HepG2 (cell line): ENCODE data around the gene SEC24B. TPM values are rescaled to one million over a fixed set of nuclear protein-coding genes. Genes with fewer than 3 reads are reported as not detected.

Experiments used
- ATAC-seq: fragments of 200-7000 bp; cut with Tn5 transposase; 3 replicates; pipeline ENCODE4 v1.9.1; 2020; ENCODE audit warnings: mild to moderate bottlenecking, moderate library complexity
- BruUV-seq: library from RNA; stranded (reverse); fragments of 400-500 nt; replicated peaks from 2 replicates; lab custom pipeline; 2021; lab: Mats Ljungman, UMichigan
- CTCF ChIA-PET: fragments of 300-600 bp; formaldehyde crosslinking; extraction: SDS; loops from one replicate; lab custom pipeline; 2021; ENCODE audit warnings: low total read pairs, inconsistent platforms, low intra/inter-chr PET ratio; lab: Yijun Ruan, JAX
- POLR2A ChIA-PET: fragments of 350-600 bp; sonication (Branson Sonifier 250); formaldehyde crosslinking; loops from one replicate; lab custom pipeline; 2020; ENCODE audit warnings: antibody characterized with exemption, inconsistent platforms; lab: Yijun Ruan, JAX
- DNase-seq: peaks from one replicate; pipeline ENCODE4 v3.0.0-alpha.2; 2015; ENCODE audit warnings: low spot score
- FAIRE-seq: peaks from 3 replicates; lab custom pipeline; 2011; peaks lifted over from hg19 to GRCh38; lab: Jason Lieb, UNC
- H2AFZ ChIP-seq: one replicate; pipeline ENCODE4 v1.6.1; 2011; ENCODE audit warnings: low read length, inconsistent platforms
- H3K27ac ChIP-seq: fragments of 300-600 bp; 3 replicates; pipeline ENCODE4 v1.8.0; 2011; ENCODE audit warnings: mixed run types, mild to moderate bottlenecking, mixed read lengths, low read length, inconsistent platforms; ENCODE audit not compliant: insufficient read depth; ENCODE audit errors: extremely low read length
- H3K27me3 ChIP-seq, 2 experiments: fragments of 200-600 bp in 1 of 2; 2 replicates in 1 of 2; 3 replicates in 1 of 2; pipeline versions ENCODE4 v1.6.0 to v1.8.0; 2011; ENCODE audit warnings: low read length in 2 of 2, mild to moderate bottlenecking in 2 of 2, moderate library complexity in 2 of 2, inconsistent platforms in 1 of 2; ENCODE audit not compliant: insufficient read depth in 2 of 2, control insufficient read depth in 1 of 2
- H3K36me3 ChIP-seq, 2 experiments: fragments of 200-600 bp in 1 of 2; replicated peaks in 1 of 2; 2 replicates in 1 of 2; 3 replicates in 1 of 2; pipeline versions ENCODE4 v1.5.1 to v1.8.0; 2011; ENCODE audit warnings: low read length in 2 of 2, inconsistent platforms in 1 of 2; ENCODE audit not compliant: insufficient read depth in 2 of 2, control insufficient read depth in 1 of 2
- H3K4me1 ChIP-seq: 2 replicates; pipeline ENCODE4 v1.5.1; 2012; ENCODE audit warnings: low read length, inconsistent platforms; ENCODE audit not compliant: insufficient read depth
- H3K4me2 ChIP-seq: 2 replicates; pipeline ENCODE4 v1.6.0; 2011; ENCODE audit warnings: low read depth, low read length, inconsistent platforms
- H3K4me3 ChIP-seq, 3 experiments: fragments of 200-600 bp in 1 of 3; sonication (generic), shearing (Covaris generic) in 1 of 3; replicated peaks in 1 of 3; 2 replicates each; pipeline ENCODE4 v1.5.1; 2011 to 2016; ENCODE audit warnings: low read length in 3 of 3, inconsistent platforms in 2 of 3, low read depth in 2 of 3, mild to moderate bottlenecking in 2 of 3, control low read depth in 1 of 3, mixed read lengths in 1 of 3; ENCODE audit not compliant: insufficient read depth in 1 of 3
- H3K79me2 ChIP-seq: one replicate; pipeline ENCODE4 v1.6.1; 2011; ENCODE audit warnings: low read length, inconsistent platforms; ENCODE audit not compliant: insufficient read depth
- H3K9ac ChIP-seq: 2 replicates; pipeline ENCODE4 v1.6.0; 2011; ENCODE audit warnings: mild to moderate bottlenecking, low read depth, low read length, inconsistent platforms; ENCODE audit not compliant: insufficient read depth
- H3K9me3 ChIP-seq: 2 replicates; pipeline ENCODE4 v1.5.1; 2012; ENCODE audit warnings: mild to moderate bottlenecking, low read length
- H4K20me1 ChIP-seq: 2 replicates; pipeline ENCODE4 v1.6.0; 2011; ENCODE audit warnings: inconsistent platforms, mild to moderate bottlenecking, low read length, moderate library complexity; ENCODE audit not compliant: insufficient read depth
- ADNP ChIP-seq: sonication (generic); formaldehyde crosslinking; IDR thresholded peaks from 2 replicates; pipeline ENCODE4 v1.4.0; 2020; ENCODE audit warnings: missing genetic modification reagents
- ETS1 ChIP-seq: sonication (generic); formaldehyde crosslinking; IDR thresholded peaks from 2 replicates; pipeline ENCODE4 v1.4.0; 2020; ENCODE audit warnings: missing genetic modification reagents
- FOXM1 ChIP-seq: sonication (generic); formaldehyde crosslinking; IDR thresholded peaks from 2 replicates; pipeline ENCODE4 v1.5.0; 2020; ENCODE audit warnings: missing genetic modification reagents
- HDAC2 ChIP-seq: sonication (generic); formaldehyde crosslinking; IDR thresholded peaks from 2 replicates; pipeline ENCODE4 v1.4.0; 2020; ENCODE audit warnings: missing genetic modification reagents
- HNF1B ChIP-seq: sonication (generic); formaldehyde crosslinking; IDR thresholded peaks from 2 replicates; pipeline ENCODE4 v1.5.1; 2020; ENCODE audit warnings: mild to moderate bottlenecking, moderate library complexity, missing genetic modification reagents
- KLF6 ChIP-seq: IDR thresholded peaks from 2 replicates; pipeline ENCODE4 v1.8.0; 2016; ENCODE audit warnings: missing biosample characterization, missing genetic modification reagents
- MBD4 ChIP-seq: IDR thresholded peaks from 2 replicates; pipeline ENCODE4 v1.6.1; 2012; ENCODE audit warnings: low read length, inconsistent platforms, borderline replicate concordance
- NONO ChIP-seq, 2 experiments: fragments of 450-650 bp in 1 of 2; sonication (generic) in 1 of 2; formaldehyde crosslinking in 1 of 2; IDR thresholded peaks in 1 of 2; conservative IDR thresholded peaks in 1 of 2; 2 replicates each; pipeline versions ENCODE4 v1.6.1 to v1.8.0; 2017 to 2022; ENCODE audit warnings: mild to moderate bottlenecking in 1 of 2, missing genetic modification reagents in 1 of 2, moderate library complexity in 1 of 2
- SIX4 ChIP-seq: sonication (generic); formaldehyde crosslinking; IDR thresholded peaks from 2 replicates; pipeline ENCODE4 v1.4.0; 2020; ENCODE audit warnings: missing genetic modification reagents
- SNAPC5 ChIP-seq: sonication (generic); formaldehyde crosslinking; IDR thresholded peaks from 2 replicates; pipeline ENCODE4 v1.8.1; 2023; ENCODE audit warnings: mild to moderate bottlenecking, missing genetic modification reagents, borderline replicate concordance
- TFDP2 ChIP-seq: sonication (generic); formaldehyde crosslinking; IDR thresholded peaks from 2 replicates; pipeline ENCODE4 v1.4.0; 2020; ENCODE audit warnings: missing genetic modification reagents
- XBP1 ChIP-seq: sonication (generic); formaldehyde crosslinking; IDR thresholded peaks from 2 replicates; pipeline ENCODE4 v1.5.0; 2020; ENCODE audit warnings: missing genetic modification reagents
- ZFYVE20 ChIP-seq: sonication (generic); formaldehyde crosslinking; IDR thresholded peaks from 2 replicates; pipeline ENCODE4 v1.8.0; 2023; ENCODE audit warnings: low read depth, mild to moderate bottlenecking, moderate library complexity, missing genetic modification reagents, borderline replicate concordance
- ZNF253 ChIP-seq: sonication (generic); formaldehyde crosslinking; IDR thresholded peaks from 2 replicates; pipeline ENCODE4 v1.8.0; 2022; ENCODE audit warnings: mild to moderate bottlenecking, missing genetic modification reagents, borderline replicate concordance
- ZNF383 ChIP-seq: sonication (generic); formaldehyde crosslinking; IDR thresholded peaks from 2 replicates; pipeline ENCODE4 v1.4.0; 2020; ENCODE audit warnings: missing genetic modification reagents, mild to moderate bottlenecking, borderline replicate concordance
- ZNF430 ChIP-seq: sonication (generic); formaldehyde crosslinking; IDR thresholded peaks from 2 replicates; pipeline ENCODE4 v1.9.0; 2021; ENCODE audit warnings: mild to moderate bottlenecking, missing genetic modification reagents
- ZNF496 ChIP-seq: sonication (generic); formaldehyde crosslinking; IDR thresholded peaks from 2 replicates; pipeline ENCODE4 v1.8.1; 2023; ENCODE audit warnings: mild to moderate bottlenecking, moderate library complexity, missing genetic modification reagents; ENCODE audit not compliant: insufficient replicate concordance
- ZNF549 ChIP-seq: sonication (generic); formaldehyde crosslinking; IDR thresholded peaks from 2 replicates; pipeline ENCODE4 v1.5.0; 2020; ENCODE audit warnings: missing genetic modification reagents
- ZNF776 ChIP-seq: sonication (generic); formaldehyde crosslinking; IDR thresholded peaks from 2 replicates; pipeline ENCODE4 v1.4.0; 2020; ENCODE audit warnings: mild to moderate bottlenecking, missing genetic modification reagents
- ZSCAN21 ChIP-seq: sonication (generic); formaldehyde crosslinking; IDR thresholded peaks from 2 replicates; pipeline ENCODE4 v1.8.0; 2022; ENCODE audit warnings: mild to moderate bottlenecking, missing genetic modification reagents, moderate library complexity, borderline replicate concordance
- WGBS: methylation state at CpG from one replicate; pipeline ENCODE4 v1.1.6; 2017; ENCODE audit warnings: low lambda C conversion rate; 5-methylcytosine and 5-hydroxymethylcytosine counted together
- in situ Hi-C: cut with HindIII; loops from 2 replicates; pipeline ENCODE4 v1.10.0; 2017; ENCODE audit warnings: low pct_unique_long_range_greater_than_20kb; ENCODE audit not compliant: extremely low pct_ligation_motif_present
- intact Hi-C: fragments of 100-400 bp; cut with micrococcal nuclease; formaldehyde crosslinking; loops from one replicate; pipeline ENCODE4 v1.10.0; 2022; ENCODE audit not compliant: unreplicated experiment
- polyA plus RNA-seq, 8 experiments: library from polyadenylated mRNA; depleted of rRNA in 3 of 8; stranded (reverse) in 7 of 8; unstranded in 1 of 8; fragments of >200 nt; fragmentation: Illumina TruSeq in 4 of 8; extraction: Trizol in 4 of 8; gene quantifications; 2 replicates each; pipeline versions ENCODE4 v1.2.1 to v1.2.3, GENCODE V29; 2011 to 2016; ENCODE audit warnings: low read depth in 4 of 8, missing spikeins in 1 of 8, mixed read lengths in 1 of 8; ENCODE audit not compliant: insufficient read depth in 1 of 8
- total RNA-seq, 5 experiments: library from RNA; depleted of rRNA; stranded (reverse); fragments of >200 nt; fragmentation: Illumina TruSeq; extraction: Trizol; gene quantifications; 2 replicates each; pipeline ENCODE4 v1.2.3, GENCODE V29; 2016; ENCODE audit warnings: low read depth in 1 of 5

SEC24B gene
- total and polyA plus RNA-seq, 2 of the 13 experiments (the other 11 are each of a cell fraction or from before 2014, with no cell fraction given), result 14.6 to 39.0 TPM

- Histone ChIP-seq H3K36me3 (peaks cover 5 to 15% of the 10 kb centered on the region in 2 experiments), H3K4me1 (peaks cover 33% of the 10 kb centered on the region), H3K4me3 (no peak overlapping the region), H3K4me2 (no peak overlapping the region), H3K9me3 (peaks cover 4% of the 10 kb centered on the region), H2AFZ (no peak overlapping the region), H3K27ac (no peak overlapping the region), H4K20me1 (peaks cover 44% of the 10 kb centered on the region), H3K9ac (no peak overlapping the region), H3K27me3 (no peaks in the 10 kb centered on the region; a peak in 1 of 5 replicates), H3K79me2 (peaks cover 92% of the 10 kb centered on the region)
- POLR2A ChIA-PET, result no interaction called here
- DNase-seq (no peak), ATAC-seq (no peak), FAIRE-seq (no peak)
- no TSS peak for BruUV-seq
- WGBS, result 94% methylated on average over 2 of the region's 2 CpGs
- intact Hi-C loops, result no loop called here
- no peak for TF ChIP-seq HDAC2 (CRISPR knock-in tag)
- no peak for TF ChIP-seq MBD4
- TF ChIP-seq ZNF253 (CRISPR knock-in tag), result no peak
- no peak for TF ChIP-seq ZNF776 (CRISPR knock-in tag)
- no peak for TF ChIP-seq KLF6 (CRISPR knock-in tag)
- no peak for TF ChIP-seq NONO (IDR thresholded peaks at IDR 0.05)
- no peak for TF ChIP-seq NONO (CRISPR knock-in tag; conservative IDR thresholded peaks at IDR 0.05)
- no peak for TF ChIP-seq ETS1 (CRISPR knock-in tag)
- no peak for TF ChIP-seq FOXM1 (CRISPR knock-in tag)
- TF ChIP-seq ZNF383 (CRISPR knock-in tag), result no peak
- TF ChIP-seq TFDP2 (CRISPR knock-in tag), result no peak
- TF ChIP-seq SNAPC5 (CRISPR knock-in tag), result no peak
- no peak for TF ChIP-seq ZNF430 (CRISPR knock-in tag)
- TF ChIP-seq ZNF549, result no peak
- TF ChIP-seq HNF1B (CRISPR knock-in tag), result no peak
- no peak for TF ChIP-seq SIX4 (CRISPR knock-in tag)
- TF ChIP-seq ZNF496 (CRISPR knock-in tag), result no peak
- no peak for TF ChIP-seq ZFYVE20
- TF ChIP-seq ZSCAN21 (CRISPR knock-in tag), result no peak
- TF ChIP-seq XBP1 (CRISPR knock-in tag), result no peak
- no peak for TF ChIP-seq ADNP (CRISPR knock-in tag)
- in situ Hi-C loops, result loop anchor here (25.0 kb wide), 1 partner anchor 743 kb away; the partner anchor contains the start of gene ELOVL6
- CTCF ChIA-PET, result no interaction called here
These were observed 10.7 kb downstream of the SEC24B start for GRCh38 chr4:109444182-109444844.
